GM19043 (cell line): ENCODE results near the gene ADAMTSL5.

Experiments used
- ATAC-seq: cut with Tn5 transposase; IDR thresholded peaks from one replicate; pipeline ENCODE4 v1.9.1; 2021; ENCODE audit warnings: low read depth; ENCODE audit not compliant: unreplicated experiment

Gene ADAMTSL5

DNA sequence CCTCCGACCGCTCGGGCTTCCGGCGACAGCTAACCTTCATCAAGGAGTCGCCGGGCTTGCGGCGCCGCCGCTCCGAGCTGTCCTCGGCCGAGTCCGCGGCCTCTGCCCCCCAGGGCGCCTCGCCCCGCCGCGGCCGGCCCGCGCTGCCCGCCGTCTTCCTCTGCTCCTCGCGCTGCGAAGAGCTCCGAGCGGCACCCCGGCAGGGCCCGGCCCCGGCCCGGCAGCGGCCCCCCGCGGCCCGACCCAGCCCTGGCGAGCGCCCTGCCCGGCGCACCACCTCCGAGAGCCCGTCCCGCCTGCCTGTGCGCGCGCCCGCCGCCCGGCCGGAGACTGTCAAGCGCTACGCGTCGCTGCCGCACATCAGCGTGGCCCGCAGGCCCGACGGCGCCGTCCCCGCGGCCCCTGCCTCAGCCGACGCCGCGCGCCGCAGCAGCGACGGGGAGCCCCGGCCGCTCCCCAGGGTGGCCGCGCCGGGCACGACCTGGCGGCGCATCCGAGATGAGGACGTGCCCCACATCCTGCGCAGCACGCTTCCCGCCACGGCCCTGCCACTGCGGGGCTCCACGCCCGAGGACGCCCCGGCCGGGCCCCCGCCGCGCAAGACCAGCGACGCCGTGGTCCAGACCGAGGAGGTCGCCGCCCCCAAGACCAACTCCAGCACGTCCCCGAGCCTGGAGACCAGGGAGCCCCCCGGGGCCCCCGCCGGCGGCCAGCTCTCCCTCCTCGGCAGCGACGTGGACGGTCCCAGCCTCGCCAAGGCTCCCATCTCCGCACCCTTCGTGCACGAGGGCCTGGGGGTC lies 43.4 kb downstream of the ADAMTSL5 start:
- ATAC-seq, result no peak

DNA sequence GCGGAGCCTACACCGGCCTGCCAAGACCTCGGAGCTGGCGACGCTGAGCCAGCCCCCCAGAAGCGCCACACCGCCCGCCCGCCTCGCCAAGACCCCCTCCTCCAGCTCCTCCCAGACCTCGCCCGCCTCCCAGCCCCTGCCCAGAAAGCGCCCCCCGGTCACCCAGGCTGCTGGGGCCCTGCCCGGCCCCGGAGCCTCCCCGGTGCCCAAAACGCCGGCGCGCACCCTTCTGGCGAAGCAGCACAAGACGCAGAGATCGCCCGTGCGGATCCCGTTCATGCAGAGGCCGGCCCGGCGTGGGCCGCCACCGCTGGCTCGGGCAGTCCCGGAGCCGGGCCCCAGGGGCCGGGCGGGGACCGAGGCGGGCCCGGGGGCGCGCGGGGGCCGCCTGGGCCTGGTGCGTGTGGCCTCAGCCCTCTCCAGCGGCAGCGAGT lies 44.0 kb downstream of the ADAMTSL5 start:
- ATAC-seq, result no peak

DNA sequence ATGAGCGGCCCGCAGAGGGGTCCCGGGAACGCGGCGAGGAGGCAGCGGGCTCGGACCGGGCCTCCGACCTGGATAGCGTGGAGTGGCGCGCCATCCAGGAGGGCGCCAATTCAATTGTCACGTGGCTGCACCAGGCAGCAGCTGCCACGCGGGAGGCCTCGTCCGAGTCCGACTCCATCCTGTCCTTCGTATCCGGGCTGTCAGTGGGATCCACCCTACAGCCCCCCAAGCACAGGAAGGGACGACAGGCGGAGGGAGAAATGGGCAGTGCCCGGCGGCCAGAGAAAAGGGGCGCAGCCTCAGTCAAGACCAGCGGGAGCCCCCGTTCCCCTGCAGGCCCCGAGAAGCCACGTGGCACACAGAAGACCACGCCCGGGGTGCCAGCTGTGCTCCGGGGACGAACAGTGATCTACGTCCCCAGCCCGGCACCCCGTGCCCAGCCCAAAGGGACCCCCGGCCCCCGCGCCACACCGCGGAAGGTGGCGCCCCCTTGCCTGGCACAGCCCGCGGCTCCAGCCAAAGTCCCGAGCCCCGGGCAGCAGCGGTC lies 44.5 kb downstream of the ADAMTSL5 start:
- ATAC-seq, result no peak

DNA sequence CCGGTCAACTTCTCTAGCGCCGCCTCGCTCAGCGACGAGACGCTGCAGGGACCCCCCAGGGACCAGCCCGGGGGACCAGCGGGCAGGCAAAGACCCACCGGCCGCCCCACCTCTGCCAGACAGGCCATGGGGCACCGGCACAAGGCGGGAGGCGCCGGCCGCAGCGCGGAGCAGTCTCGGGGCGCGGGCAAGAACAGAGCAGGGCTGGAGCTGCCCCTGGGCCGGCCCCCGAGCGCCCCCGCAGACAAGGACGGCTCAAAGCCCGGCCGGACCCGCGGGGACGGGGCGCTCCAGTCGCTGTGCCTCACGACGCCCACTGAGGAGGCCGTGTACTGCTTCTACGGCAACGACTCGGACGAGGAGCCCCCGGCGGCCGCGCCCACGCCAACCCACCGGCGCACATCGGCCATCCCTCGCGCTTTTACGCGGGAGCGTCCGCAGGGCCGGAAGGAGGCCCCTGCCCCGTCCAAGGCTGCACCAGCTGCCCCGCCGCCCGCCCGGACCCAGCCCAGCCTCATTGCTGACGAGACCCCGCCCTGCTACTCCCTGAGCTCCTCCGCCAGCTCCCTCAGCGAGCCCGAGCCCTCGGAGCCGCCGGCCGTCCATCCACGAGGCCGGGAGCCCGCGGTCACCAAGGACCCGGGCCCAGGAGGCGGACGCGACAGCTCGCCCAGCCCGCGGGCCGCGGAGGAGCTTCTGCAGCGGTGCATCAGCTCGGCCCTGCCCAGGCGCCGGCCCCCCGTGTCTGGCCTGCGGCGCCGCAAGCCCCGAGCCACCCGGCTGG lies 45.1 kb downstream of the ADAMTSL5 start:
- ATAC-seq, result no peak

DNA sequence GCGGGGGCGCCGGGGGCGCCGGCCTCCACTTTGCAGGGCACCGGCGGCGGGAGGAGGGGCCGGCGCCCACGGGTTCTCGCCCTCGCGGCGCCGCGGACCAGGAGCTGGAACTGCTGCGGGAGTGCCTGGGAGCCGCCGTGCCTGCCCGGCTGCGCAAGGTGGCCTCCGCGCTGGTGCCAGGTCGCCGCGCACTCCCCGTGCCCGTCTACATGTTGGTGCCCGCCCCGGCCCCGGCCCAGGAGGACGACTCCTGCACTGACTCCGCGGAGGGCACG lies 45.7 kb downstream of the ADAMTSL5 start:
- ATAC-seq, result no peak

DNA sequence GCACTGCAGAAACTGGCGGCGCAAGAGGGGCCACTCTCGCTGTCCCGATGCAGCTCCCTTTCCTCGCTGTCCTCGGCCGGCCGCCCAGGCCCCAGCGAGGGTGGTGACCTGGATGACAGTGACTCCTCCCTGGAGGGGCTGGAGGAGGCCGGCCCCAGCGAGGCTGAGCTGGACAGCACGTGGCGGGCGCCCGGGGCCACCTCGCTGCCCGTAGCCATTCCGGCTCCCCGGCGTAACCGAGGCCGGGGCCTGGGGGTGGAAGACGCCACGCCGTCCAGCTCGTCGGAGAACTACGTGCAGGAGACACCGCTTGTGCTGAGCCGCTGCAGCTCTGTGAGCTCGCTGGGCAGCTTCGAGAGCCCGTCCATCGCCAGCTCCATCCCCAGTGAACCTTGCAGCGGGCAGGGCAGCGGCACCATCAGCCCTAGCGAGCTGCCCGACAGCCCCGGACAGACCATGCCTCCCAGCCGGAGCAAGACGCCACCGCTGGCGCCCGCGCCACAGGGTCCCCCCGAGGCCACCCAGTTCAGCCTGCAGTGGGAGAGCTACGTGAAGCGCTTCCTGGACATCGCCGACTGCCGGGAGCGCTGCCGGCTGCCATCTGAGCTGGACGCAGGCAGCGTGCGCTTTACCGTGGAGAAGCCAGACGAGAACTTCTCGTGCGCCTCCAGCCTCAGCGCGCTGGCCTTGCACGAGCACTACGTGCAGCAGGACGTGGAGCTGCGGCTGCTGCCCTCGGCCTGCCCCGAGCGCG lies 46.2 kb downstream of the ADAMTSL5 start:
- ATAC-seq, result no peak

DNA sequence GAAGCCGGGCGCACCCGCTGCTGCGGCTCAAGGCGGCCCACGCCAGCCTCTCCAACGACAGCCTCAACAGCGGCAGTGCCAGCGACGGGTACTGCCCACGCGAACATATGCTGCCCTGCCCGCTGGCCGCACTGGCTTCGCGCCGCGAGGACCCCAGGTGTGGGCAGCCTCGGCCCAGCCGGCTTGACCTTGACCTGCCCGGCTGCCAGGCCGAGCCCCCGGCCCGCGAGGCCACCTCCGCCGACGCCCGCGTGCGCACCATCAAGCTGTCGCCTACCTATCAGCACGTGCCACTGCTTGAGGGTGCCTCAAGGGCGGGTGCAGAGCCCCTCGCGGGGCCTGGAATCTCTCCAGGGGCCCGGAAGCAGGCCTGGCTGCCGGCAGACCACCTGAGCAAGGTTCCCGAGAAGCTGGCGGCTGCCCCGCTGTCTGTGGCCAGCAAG lies 46.8 kb downstream of the ADAMTSL5 start:
- no peak for ATAC-seq

DNA sequence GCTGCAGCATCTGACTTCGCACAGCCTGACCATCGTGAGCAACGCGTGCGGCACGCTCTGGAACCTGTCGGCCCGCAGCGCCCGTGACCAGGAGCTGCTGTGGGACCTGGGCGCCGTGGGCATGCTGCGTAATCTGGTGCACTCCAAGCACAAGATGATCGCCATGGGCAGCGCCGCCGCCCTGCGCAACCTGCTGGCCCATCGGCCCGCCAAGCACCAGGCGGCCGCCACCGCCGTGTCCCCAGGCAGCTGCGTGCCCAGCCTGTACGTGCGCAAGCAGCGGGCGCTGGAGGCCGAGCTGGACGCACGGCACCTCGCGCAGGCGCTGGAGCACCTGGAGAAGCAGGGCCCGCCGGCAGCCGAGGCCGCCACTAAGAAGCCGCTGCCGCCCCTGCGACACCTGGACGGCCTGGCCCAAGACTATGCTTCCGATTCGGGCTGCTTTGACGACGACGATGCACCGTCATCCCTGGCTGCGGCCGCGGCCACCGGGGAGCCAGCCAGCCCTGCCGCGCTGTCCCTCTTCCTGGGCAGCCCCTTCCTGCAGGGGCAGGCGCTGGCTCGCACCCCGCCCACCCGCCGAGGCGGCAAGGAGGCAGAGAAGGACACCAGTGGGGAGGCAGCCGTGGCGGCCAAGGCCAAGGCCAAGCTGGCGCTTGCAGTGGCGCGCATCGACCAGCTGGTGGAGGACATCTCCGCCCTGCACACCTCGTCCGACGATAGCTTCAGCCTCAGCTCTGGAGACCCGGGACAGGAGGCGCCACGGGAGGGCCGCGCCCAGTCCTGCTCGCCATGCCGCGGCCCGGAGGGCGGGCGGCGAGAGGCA lies 47.4 kb downstream of the ADAMTSL5 start:
- ATAC-seq, result no peak

DNA sequence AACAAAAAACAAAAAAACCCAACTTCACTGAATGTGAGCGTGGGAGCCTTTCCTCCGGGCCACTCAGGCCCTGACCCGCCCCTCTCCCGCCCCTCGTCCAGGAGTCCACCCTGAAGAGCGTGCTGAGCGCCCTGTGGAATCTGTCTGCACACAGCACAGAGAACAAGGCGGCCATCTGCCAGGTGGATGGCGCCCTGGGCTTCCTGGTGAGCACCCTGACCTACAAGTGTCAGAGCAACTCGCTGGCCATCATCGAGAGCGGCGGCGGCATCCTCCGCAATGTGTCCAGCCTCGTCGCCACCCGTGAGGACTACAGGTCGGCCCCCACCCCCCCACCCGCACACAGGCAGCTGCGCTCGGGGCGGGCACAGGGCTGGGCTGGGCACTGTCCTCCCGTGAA lies 51.0 kb downstream of the ADAMTSL5 start:
- no peak for ATAC-seq

DNA sequence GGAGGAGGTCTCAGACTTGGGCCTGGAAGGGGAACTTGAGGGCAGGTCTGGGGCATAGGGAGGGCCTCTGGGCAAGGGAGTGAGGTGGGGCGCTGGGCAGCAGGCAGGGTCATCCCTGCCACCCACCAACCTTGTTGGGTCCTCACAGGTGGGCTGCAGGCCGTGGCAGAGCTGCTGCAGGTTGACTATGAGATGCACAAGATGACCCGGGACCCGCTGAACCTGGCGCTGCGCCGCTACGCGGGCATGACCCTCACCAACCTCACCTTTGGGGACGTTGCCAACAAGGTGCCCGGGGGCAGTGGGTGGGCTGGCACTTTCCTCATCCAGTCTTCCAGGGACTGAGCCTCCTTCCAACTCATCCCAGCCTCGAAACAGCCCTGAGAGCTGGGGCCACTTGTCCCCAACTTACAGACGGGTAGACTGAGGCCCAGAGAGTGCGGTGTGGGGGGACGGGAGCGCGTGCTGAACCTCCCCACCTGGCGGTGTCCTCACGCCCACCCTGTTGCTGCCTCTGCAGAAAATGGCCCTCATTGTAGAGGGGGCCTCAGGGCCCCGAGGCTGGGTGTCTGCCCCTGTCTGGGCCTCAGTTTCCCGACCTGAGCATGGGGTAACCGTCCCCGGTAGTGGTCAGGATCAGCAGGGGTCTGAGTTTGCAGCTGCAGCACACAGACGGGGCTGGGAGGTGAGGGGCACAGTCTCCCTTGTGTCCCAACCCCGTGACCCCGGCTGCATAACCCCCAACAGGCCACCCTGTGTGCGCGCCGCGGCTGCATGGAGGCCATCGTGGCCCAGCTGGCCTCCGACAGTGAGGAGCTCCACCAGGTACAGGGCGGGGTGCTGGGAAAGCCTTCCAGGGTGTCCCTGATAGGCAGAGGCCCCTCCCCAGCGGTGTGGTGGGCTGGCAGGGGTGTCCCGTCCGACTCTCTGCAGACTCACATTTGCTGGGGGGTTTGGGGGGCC lies 52.5 kb downstream of the ADAMTSL5 start:
- no peak for ATAC-seq

DNA sequence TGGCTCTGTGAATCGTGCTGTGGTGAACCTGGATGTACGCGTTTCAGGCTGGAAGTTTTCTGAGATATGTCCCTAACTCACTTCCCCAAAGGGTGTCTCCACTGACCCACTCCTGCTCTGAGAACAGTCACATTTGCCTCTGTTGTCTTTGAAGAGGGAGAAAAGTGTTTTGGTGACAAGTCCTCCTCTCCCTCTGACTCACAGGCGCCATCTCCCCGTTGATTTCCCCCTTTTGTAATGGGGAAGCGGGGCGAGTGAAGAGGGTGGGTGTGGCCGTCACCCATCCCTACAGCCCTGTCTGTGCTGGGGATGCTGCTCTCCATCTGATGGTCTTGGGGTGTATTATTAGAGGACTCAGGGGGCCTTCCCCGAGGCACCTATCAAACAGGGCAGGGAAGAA lies 53.3 kb downstream of the ADAMTSL5 start:
- no peak for ATAC-seq

DNA sequence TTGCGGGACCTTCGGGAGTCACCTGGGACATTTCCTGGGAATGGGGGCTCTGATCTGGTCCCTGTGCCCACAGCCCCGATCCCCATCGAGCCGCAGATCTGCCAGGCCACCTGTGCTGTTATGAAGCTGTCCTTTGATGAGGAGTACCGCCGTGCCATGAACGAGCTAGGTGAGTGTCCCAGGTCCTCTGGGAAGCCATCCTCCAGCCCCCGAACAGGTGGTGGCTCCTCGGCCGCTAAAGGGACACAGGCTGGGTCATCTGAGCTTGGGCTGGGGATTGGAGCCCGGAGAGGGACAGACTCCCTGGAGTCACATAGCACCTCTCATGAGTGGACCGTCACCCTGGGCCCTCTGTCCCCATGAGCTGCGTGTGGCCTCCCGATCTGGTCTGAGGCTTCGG lies 54.9 kb downstream of the ADAMTSL5 start:
- ATAC-seq, result no peak

DNA sequence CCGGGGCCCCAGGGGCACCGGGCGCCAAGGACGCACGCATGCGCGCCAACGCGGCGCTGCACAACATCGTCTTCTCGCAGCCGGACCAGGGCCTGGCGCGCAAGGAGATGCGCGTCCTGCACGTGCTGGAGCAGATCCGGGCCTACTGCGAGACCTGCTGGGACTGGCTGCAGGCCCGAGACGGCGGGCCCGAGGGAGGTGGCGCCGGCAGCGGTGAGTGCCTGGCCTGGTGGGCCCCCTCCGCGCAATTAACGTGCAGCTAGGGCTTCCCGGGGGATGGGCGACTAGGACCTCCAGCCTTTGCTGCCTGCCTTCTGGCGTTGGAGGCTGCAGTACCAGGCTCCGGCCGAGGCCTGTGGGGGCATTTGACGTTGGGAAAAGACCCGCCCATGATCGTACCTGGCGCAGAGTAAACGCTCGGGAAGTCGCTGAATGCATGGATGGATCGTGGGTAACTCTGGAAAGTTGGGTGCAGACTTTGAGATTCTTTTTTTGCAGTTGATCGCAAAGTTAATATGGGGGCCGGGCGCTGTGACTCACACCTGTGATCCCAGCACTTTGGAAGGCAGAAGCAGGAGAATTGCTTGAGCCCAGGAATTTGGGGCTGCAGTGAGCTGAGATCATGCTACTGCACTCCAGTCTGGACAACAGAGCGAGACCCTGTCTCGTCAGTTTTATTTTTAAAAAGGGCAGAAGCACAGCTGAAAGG lies 55.6 kb downstream of the ADAMTSL5 start:
- no peak for ATAC-seq

DNA sequence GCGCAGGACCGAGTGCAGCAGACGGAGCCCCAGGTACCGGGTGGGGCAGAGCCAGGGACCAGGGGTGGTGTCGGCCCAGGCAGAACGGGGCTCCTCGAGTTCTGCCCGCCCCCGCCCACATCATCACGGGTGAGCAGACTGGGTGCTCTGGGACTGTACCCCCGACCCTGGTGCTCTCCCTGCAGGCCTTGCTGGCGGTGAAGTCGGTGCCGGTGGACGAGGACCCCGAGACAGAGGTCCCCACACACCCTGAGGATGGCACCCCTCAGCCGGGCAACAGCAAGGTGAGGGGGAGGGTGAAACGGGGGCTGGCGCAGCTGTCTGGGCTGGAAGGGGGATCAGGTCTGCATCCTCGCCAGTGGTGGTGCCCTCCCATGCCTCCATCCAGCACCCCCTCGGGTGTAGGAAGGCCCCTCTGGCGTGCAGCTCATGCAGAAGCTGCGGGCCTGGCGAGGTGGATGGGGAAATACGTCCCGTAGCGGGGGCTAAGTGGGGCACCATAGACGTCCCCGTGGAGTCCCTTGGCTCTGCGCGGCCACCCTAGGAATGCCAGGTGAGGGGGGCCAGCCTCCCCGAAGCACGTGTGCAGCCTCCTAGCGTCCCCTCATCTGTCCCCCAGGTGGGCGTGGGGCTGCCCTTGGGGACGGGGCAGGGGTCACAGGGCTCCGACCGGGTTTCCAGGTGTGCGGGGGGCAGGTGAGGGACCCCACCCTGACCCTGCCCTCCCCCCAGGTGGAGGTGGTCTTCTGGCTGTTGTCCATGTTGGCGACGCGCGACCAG lies 56.5 kb downstream of the ADAMTSL5 start:
- no peak for ATAC-seq

DNA sequence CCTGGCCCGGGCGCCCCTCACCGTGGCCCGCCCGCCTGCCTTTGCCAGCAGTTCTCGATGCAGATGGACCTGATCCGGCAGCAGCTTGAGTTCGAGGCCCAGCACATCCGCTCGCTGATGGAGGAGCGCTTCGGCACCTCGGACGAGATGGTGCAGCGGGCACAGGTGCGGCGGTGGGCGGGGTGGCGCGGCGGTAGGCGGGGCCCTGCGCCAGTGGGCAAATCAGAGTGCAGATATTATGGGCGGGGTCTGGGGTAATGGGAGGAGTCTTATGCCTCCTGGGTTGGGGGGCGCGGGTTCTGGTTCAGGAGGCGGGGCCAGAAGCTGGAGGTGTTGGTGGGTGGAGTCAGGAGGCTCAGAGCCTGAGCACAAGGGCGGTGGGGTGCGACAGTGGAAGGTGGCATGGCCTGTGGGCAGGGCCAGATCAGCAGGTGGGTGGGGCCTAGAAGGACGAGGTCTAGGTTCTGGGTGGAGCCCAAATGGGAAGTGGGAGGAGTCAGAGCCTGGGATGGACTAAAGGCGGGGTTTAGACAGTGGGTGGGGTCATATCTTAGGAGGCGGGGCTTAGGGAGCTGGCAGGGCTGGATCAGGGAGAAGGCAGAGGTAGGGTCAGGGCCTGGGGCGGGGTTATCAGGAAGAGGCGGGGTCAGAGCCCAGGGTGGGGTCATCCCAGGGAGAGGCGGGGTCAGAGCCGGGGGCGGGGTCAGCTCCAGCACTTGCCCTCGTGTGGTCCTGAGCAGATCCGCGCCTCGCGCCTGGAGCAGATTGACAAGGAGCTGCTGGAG lies 57.3 kb downstream of the ADAMTSL5 start:
- ATAC-seq, result no peak
